K562 (cell line): ENCODE measurements around the gene NHLH1. TPM values are rescaled to one million over a fixed set of nuclear protein-coding genes. Genes with fewer than 3 reads are reported as not detected.

ENCODE experiments used
- ATAC-seq: fragments of 200-7000 bp; cut with Tn5 transposase; 3 replicates; pipeline ENCODE4 v1.9.1; 2020; ENCODE audit warnings: moderate library complexity
- BruUV-seq: library from RNA; stranded (reverse); fragments of 400-500 nt; replicated peaks from 2 replicates; lab custom pipeline; 2021; lab: Mats Ljungman, UMichigan
- CTCF ChIA-PET: fragments of 300-600 bp; formaldehyde crosslinking; extraction: SDS; loops from one replicate; lab custom pipeline; 2021; ENCODE audit warnings: low intra/inter-chr PET ratio; lab: Yijun Ruan, JAX
- POLR2A ChIA-PET: fragments of 300-600, 350-650 bp; sonication (Branson Sonifier 250); formaldehyde crosslinking; extraction: SDS; loops from one replicate; lab custom pipeline; 2021; ENCODE audit warnings: antibody characterized with exemption, inconsistent platforms; lab: Yijun Ruan, JAX
- DNase-seq, 4 experiments: peaks; one replicate each; pipeline versions ENCODE4 v3.0.0 to v3.0.0-alpha.2; 2011 to 2018; ENCODE audit warnings: low spot score in 3 of 4, mixed read lengths in 3 of 4; ENCODE audit errors: extremely low read depth in 1 of 4
- FAIRE-seq: peaks from 2 replicates; lab custom pipeline; 2011; peaks lifted over from hg19 to GRCh38; lab: Jason Lieb, UNC
- H2AFZ ChIP-seq: 2 replicates; pipeline ENCODE4 v1.6.0; 2011; ENCODE audit warnings: low read depth, low read length, control low read depth, inconsistent platforms
- H3K27ac ChIP-seq: fragments of 200-600 bp; 3 replicates; pipeline ENCODE4 v1.8.0; 2011; ENCODE audit warnings: low read depth, mild to moderate bottlenecking, control low read depth, inconsistent platforms, low read length, moderate library complexity, mixed read lengths; ENCODE audit errors: extremely low read depth
- H3K27me3 ChIP-seq, 2 experiments: fragments of 300-600 bp in 1 of 2; 2 replicates in 1 of 2; 3 replicates in 1 of 2; pipeline versions ENCODE4 v1.6.0 to v1.8.0; 2011; ENCODE audit warnings: inconsistent platforms in 2 of 2, low read length in 2 of 2, mild to moderate bottlenecking in 1 of 2, mixed read lengths in 1 of 2, moderate library complexity in 1 of 2; ENCODE audit not compliant: control insufficient read depth in 2 of 2, insufficient read depth in 2 of 2
- H3K36me3 ChIP-seq: fragments of 300-600 bp; 3 replicates; pipeline ENCODE4 v1.8.0; 2011; ENCODE audit warnings: mild to moderate bottlenecking, low read length, inconsistent platforms; ENCODE audit not compliant: control insufficient read depth, insufficient read depth
- H3K4me1 ChIP-seq, 2 experiments: fragments of 200-600 bp in 1 of 2; replicated peaks in 1 of 2; 2 replicates in 1 of 2; 3 replicates in 1 of 2; pipeline versions ENCODE4 v1.5.1 to v1.8.0; 2011; ENCODE audit warnings: inconsistent platforms in 2 of 2, low read length in 2 of 2, mild to moderate bottlenecking in 1 of 2, mixed read lengths in 1 of 2, moderate library complexity in 1 of 2; ENCODE audit not compliant: control insufficient read depth in 2 of 2, insufficient read depth in 2 of 2
- H3K4me2 ChIP-seq: 2 replicates; pipeline ENCODE4 v1.6.1; 2011; ENCODE audit warnings: low read length, control low read depth, inconsistent platforms, mixed read lengths; ENCODE audit not compliant: insufficient read depth
- H3K4me3 ChIP-seq: fragments of 200-600 bp; sonication (generic), shearing (Covaris generic); 2 replicates; pipeline ENCODE4 v1.5.1; 2016; ENCODE audit warnings: control low read depth, inconsistent platforms
- H3K79me2 ChIP-seq: fragments of 200-600 bp; 3 replicates; pipeline ENCODE4 v1.8.0; 2011; ENCODE audit warnings: low read length, inconsistent platforms; ENCODE audit not compliant: control insufficient read depth, insufficient read depth
- H3K9ac ChIP-seq, 2 experiments: 2 replicates each; pipeline versions ENCODE4 v1.6.0 to v1.6.1; 2011; ENCODE audit warnings: low read depth in 2 of 2, low read length in 2 of 2, control low read depth in 1 of 2, inconsistent platforms in 1 of 2, mild to moderate bottlenecking in 1 of 2, mixed read lengths in 1 of 2; ENCODE audit not compliant: insufficient read depth in 1 of 2
- H3K9me1 ChIP-seq: one replicate; pipeline ENCODE4 v1.6.0; 2011; ENCODE audit warnings: inconsistent platforms, mild to moderate bottlenecking, low read length, moderate library complexity; ENCODE audit not compliant: control insufficient read depth, insufficient read depth
- H3K9me3 ChIP-seq: replicated peaks from 2 replicates; pipeline ENCODE4 v1.5.1; 2011; ENCODE audit warnings: low read depth, low read length, inconsistent platforms; ENCODE audit not compliant: control insufficient read depth, insufficient read depth
- H4K20me1 ChIP-seq: replicated peaks from 2 replicates; pipeline ENCODE4 v1.6.1; 2011; ENCODE audit warnings: low read length, inconsistent platforms, mixed read lengths; ENCODE audit not compliant: control insufficient read depth, insufficient read depth
- DMBX1 ChIP-seq: fragments of 250-450 bp; sonication (Bioruptor Pico); IDR thresholded peaks from 2 replicates; pipeline ENCODE4 v1.8.0; 2022; ENCODE audit warnings: inconsistent platforms, mild to moderate bottlenecking, moderate library complexity, borderline replicate concordance
- KLF16 ChIP-seq: IDR thresholded peaks from 2 replicates; pipeline ENCODE4 v1.6.1; 2016; ENCODE audit warnings: antibody characterized with exemption
- NUFIP1 ChIP-seq: fragments of 450-650 bp; IDR thresholded peaks from 2 replicates; pipeline ENCODE4 v1.6.1; 2018; ENCODE audit not compliant: partially characterized antibody
- PKNOX1 ChIP-seq: fragments of 450-650 bp; IDR thresholded peaks from 2 replicates; pipeline ENCODE4 v1.6.1; 2016
- RBBP5 ChIP-seq: fragments of 200-600 bp; sonication (generic); IDR thresholded peaks from 2 replicates; pipeline ENCODE4 v1.6.1; 2012; ENCODE audit warnings: borderline replicate concordance, mild to moderate bottlenecking, low read length, control low read depth, inconsistent platforms; ENCODE audit not compliant: insufficient read depth, poor library complexity, severe bottlenecking
- ZBTB40 ChIP-seq, 2 experiments: fragments of 450-650 bp in 1 of 2; sonication (generic) in 1 of 2; formaldehyde crosslinking in 1 of 2; IDR thresholded peaks; 2 replicates each; pipeline versions ENCODE4 v1.7.1 to v1.9.0; 2016 to 2022; ENCODE audit warnings: inconsistent platforms in 1 of 2, mild to moderate bottlenecking in 1 of 2, missing genetic modification reagents in 1 of 2
- ZNF174 ChIP-seq: fragments of 250-450 bp; sonication (Bioruptor Pico); IDR thresholded peaks from 2 replicates; pipeline ENCODE4 v1.4.0; 2020; ENCODE audit warnings: mild to moderate bottlenecking
- ZNF408 ChIP-seq: fragments of 250-450 bp; sonication (Bioruptor Pico); IDR thresholded peaks from 2 replicates; pipeline ENCODE4 v1.4.0; 2020; ENCODE audit warnings: low read depth, mild to moderate bottlenecking, moderate library complexity
- WGBS: fragments of 100-300 bp; shearing (Covaris generic); methylation state at CpG from one replicate; pipeline ENCODE4 v1.1.6; 2016; ENCODE audit warnings: low coverage, mixed read lengths; ENCODE audit not compliant: insufficient coverage; ENCODE audit errors: missing lambda C conversion rate; 5-methylcytosine and 5-hydroxymethylcytosine counted together
- in situ Hi-C: fragments of 300-500 bp; cut with MboI; formaldehyde crosslinking; loops from 4 replicates; pipeline ENCODE4 v1.15.0; 2018; ENCODE audit warnings: inconsistent platforms, mixed read lengths
- intact Hi-C: fragments of 100-400 bp; cut with micrococcal nuclease; formaldehyde crosslinking; loops from 2 replicates; pipeline ENCODE4 v1.14.2; 2022
- polyA plus RNA-seq, 8 experiments: library from polyadenylated mRNA; depleted of rRNA in 4 of 8; stranded (reverse) in 5 of 8; unstranded in 3 of 8; fragments of >200 nt; fragmentation: Nextera tagmentation in 2 of 8; fragmentation: Illumina TruSeq in 1 of 8; extraction: Ambion mirVana in 2 of 8; extraction: Trizol in 1 of 8; gene quantifications; 2 replicates each; pipeline versions ENCODE4 v1.2.1 to v1.2.3, GENCODE V29; 2011 to 2014; ENCODE audit warnings: inconsistent platforms in 1 of 8, missing spikeins in 1 of 8
- total RNA-seq, 7 experiments: library from RNA; depleted of rRNA in 6 of 7; stranded (reverse); fragments of >200 nt in 6 of 7; fragmentation: Illumina TruSeq in 2 of 7; extraction: Trizol in 2 of 7; gene quantifications; 2 replicates each; pipeline versions ENCODE4 v1.2.1 to v1.2.3, GENCODE V29; 2011 to 2021; ENCODE audit warnings: low replicate concordance in 1 of 7
- TF ChIP-seq, protein P1 (sequence below): sonication (generic); formaldehyde crosslinking; IDR thresholded peaks from 2 replicates; pipeline ENCODE4 v1.8.1; 2023; ENCODE audit warnings: mild to moderate bottlenecking, missing genetic modification reagents

NHLH1 gene
- total and polyA plus RNA-seq, 9 of the 15 experiments (the other 6 are each of a cell fraction or from before 2014, with no cell fraction given), result 0.09 to 1.3 (median 0.35) TPM; not detected in 1

DNA sequence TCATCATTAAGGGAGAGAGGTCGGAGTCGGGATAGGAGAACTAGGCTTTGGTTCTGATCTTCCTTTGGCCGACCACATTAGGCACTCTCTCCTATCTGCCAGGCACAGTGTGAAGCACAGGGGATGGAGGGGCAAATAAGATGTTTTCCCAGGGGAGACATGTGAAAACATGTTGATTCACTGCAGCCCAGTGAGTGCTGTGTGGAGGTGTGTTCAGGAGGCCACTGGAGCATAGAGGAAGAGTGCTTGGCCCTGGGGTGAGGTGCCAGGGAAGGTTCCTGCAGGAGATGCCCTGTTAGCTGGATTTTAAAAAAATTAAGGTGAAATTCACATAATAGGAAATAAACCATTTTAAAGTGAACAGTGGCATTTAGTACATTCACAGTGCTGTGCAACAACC lies 37.2 kb downstream of the NHLH1 start:
- Histone ChIP-seq H3K36me3 (no peaks in the 10 kb centered on the region), H4K20me1 (0 out of 2 replicates have a peak, but pooled peaks cover 4% of the 10 kb centered on the region), H3K27ac (no peak overlapping the region), H3K9ac (no peak overlapping the region), H3K9me3 (no peaks in the 10 kb centered on the region), H3K9me1 (no peaks in the 10 kb centered on the region), H3K4me3 (no peak overlapping the region), H2AFZ (no peak overlapping the region), H3K4me2 (no peak overlapping the region), H3K4me1 (peaks cover 16 to 25% of the 10 kb centered on the region in 2 experiments; a peak in 4 of 5 replicates), H3K27me3 (peaks cover 3 to 14% of the 10 kb centered on the region in 2 experiments; a peak in 3 of 5 replicates), H3K79me2 (no peaks in the 10 kb centered on the region)
- no peak for DNase-seq
- ChIA-PET POLR2A (no interaction called here), CTCF (no interaction called here)
- intact Hi-C loops (no loop called here), in situ Hi-C loops (no loop called here)
- no peak for ATAC-seq
- no peak for FAIRE-seq
- 17% methylated on average over 3 of the region's 3 CpGs for WGBS
- no TSS peak for BruUV-seq
- TF ChIP-seq KLF16 (no peak), RBBP5 (no peak), ZBTB40 (IDR thresholded peaks at IDR 0.05) (no peak), ZBTB40 (CRISPR knock-in tag; IDR thresholded peaks at IDR 0.05) (no peak), ZNF174 (CRISPR knock-in tag) (no peak), ZNF408 (no peak), PKNOX1 (no peak), DMBX1 (CRISPR knock-in tag) (no peak), NUFIP1 (no peak)
- TF ChIP-seq, protein P1, sequence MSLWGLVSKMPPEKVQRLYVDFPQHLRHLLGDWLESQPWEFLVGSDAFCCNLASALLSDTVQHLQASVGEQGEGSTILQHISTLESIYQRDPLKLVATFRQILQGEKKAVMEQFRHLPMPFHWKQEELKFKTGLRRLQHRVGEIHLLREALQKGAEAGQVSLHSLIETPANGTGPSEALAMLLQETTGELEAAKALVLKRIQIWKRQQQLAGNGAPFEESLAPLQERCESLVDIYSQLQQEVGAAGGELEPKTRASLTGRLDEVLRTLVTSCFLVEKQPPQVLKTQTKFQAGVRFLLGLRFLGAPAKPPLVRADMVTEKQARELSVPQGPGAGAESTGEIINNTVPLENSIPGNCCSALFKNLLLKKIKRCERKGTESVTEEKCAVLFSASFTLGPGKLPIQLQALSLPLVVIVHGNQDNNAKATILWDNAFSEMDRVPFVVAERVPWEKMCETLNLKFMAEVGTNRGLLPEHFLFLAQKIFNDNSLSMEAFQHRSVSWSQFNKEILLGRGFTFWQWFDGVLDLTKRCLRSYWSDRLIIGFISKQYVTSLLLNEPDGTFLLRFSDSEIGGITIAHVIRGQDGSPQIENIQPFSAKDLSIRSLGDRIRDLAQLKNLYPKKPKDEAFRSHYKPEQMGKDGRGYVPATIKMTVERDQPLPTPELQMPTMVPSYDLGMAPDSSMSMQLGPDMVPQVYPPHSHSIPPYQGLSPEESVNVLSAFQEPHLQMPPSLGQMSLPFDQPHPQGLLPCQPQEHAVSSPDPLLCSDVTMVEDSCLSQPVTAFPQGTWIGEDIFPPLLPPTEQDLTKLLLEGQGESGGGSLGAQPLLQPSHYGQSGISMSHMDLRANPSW (CRISPR knock-in tag), result no peak
